ENCODE measurements around the gene BRDT. TPM values are rescaled to one million over a fixed set of nuclear protein-coding genes. Genes with fewer than 3 reads are reported as not detected.

The BRDT gene
- total and polyA plus RNA-seq, 2 of the 8 experiments (the other 6 are each of a cell fraction or from before 2014, with no cell fraction given): 0.08 TPM; not detected in 1

GRCh38 chr1:91993256-91993655 lies 44.1 kb downstream of the BRDT start (continued):
- TF ChIP-seq SIN3A (conservative IDR thresholded peaks at IDR 0.05 in 1 of 2, IDR thresholded peaks at IDR 0.05 in 1 of 2; ENCODE audit: low read depth in 1 of 2, low read length in 2 of 2) (no peak), SP4 (IDR thresholded peaks at IDR 0.05; ENCODE audit: low read length) (no peak), SP2 (IDR thresholded peaks at IDR 0.05; ENCODE audit: low read length) (no peak), NANOG (IDR thresholded peaks at IDR 0.05; ENCODE audit: insufficient read depth, low read depth, low read length, poor library complexity, severe bottlenecking) (no peak), SRF (IDR thresholded peaks at IDR 0.05; ENCODE audit: low read depth, low read length) (no peak), CBX8 (IDR thresholded peaks at IDR 0.05; ENCODE audit: borderline replicate concordance, low read depth, low read length) (no peak), BRCA1 (IDR thresholded peaks at IDR 0.05; ENCODE audit: low read depth, low read length) (no peak), TAF1 (IDR thresholded peaks at IDR 0.05; ENCODE audit: low read depth, low read length) (no peak)
